HG03457 (cell line): Measurements from ENCODE around the gene MAP7D3.

Experiments used
- ATAC-seq: cut with Tn5 transposase; IDR thresholded peaks from one replicate; pipeline ENCODE4 v1.9.1; 2021; ENCODE audit warnings: moderate number of reproducible peaks; ENCODE audit not compliant: unreplicated experiment

Gene MAP7D3

GRCh38 chrX:136209016-136209738 is 42.0 kb downstream of the MAP7D3 start:
- no peak for ATAC-seq

DNA sequence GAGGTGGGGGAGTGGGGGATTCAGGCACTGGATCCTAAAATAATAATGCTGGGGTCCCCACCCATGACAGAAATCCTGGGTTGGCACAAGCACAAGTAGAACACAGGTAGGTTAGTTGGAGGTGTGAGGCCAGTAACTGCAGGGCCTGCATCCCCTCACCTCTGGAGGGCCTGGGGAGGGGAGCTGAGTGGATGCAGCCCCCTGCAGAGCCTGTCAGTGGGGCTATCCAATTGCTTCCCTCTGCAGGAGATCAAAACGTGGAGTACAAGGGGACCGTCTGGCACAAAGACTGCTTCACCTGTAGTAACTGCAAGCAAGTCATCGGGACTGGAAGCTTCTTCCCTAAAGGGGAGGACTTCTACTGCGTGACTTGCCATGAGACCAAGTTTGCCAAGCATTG is 43.7 kb downstream of the MAP7D3 start:
- ATAC-seq = no peak

GRCh38 chrX:136206916-136207315 is 44.3 kb downstream of the MAP7D3 start:
- no peak for ATAC-seq

DNA sequence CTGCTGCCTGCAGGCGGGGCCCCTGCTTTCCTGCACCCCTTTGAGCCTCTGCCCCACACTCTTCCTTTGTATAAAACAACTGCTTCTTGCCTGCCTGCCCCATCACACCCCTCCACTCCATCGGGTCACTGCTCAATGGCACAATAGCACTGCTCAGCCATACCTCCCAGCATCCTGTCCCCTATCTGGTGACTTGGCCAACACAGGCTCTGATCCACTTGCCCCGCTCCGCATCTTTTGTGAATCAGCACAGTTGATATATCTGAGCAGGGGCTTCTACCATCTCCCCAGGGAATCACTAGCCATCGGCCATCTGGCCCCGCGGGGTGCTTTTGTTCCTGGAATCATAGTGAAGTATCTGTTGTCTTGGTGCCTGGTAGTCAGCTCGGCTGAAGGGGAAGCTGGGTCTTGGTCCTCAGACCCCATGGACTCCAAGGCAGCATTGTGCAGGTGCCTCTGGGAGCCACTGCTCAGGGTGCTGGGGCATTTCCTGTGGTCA is 45.3 kb downstream of the MAP7D3 start:
- no peak for ATAC-seq

DNA sequence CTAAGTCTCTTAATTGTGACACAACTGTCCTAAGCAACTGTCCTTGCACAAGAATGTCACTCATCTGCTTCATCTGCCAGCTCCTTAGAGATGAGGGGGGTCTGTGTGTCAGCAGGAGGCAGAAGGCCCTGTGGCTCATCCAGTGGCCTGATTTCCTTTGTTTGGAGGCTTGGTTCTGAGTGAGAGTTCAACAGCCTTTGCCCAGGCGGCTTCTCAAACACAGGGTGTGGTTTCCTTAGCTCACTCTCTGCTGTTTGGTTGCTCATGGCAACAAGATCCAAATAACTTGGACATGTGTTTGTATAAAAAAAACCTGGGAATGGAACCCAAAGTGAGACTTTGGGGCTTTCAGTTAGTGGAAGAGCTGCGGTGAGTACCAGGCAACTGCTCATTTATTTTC is 46.6 kb downstream of the MAP7D3 start:
- no peak for ATAC-seq

DNA sequence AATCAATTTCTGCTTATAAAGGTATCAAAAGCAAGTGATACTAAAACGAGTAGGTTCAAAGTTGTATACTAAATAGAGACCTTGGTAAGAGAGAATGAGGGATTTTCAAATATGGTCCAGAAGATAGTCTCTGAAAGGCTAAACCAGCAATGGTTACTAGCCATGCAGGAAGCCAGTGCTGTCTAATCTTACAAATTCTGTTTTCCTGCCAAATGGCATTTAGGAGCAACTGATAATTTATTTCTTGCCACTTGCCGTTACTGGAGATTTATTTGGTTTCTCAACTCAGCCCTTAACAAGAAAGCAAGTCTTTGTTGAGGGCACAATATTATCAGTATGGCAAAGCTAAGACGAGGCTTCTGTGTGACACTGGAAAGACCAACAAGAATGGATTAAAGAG is 47.2 kb downstream of the MAP7D3 start:
- no peak for ATAC-seq

GRCh38 chrX:136203438-136203837 is 47.8 kb downstream of the MAP7D3 start:
- ATAC-seq = no peak

GRCh38 chrX:136202889-136203288 is 48.3 kb downstream of the MAP7D3 start:
- no peak for ATAC-seq

- ATAC-seq = no peak
Measured at GRCh38 chrX:136201601-136202000, 49.6 kb downstream of the MAP7D3 start.

DNA sequence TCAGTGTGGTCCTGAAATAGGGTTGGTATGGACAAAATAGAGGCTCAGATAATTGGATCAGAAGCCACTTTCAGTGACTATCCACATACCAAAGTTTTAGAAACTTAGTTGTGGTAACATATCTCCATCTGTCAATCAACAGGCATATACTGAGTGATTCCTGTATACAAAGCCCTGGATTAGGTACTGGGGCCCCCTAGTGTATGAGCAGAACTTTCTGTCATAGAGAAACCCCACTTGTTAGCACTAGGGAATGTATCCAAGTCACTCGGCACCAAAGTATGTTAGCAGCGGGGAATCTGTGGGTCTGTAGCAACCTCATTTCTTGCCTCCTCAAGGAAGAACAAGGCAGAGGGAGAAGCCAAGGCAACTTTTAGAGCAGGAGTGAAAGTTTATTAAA is 50.7 kb downstream of the MAP7D3 start:
- no peak for ATAC-seq

DNA sequence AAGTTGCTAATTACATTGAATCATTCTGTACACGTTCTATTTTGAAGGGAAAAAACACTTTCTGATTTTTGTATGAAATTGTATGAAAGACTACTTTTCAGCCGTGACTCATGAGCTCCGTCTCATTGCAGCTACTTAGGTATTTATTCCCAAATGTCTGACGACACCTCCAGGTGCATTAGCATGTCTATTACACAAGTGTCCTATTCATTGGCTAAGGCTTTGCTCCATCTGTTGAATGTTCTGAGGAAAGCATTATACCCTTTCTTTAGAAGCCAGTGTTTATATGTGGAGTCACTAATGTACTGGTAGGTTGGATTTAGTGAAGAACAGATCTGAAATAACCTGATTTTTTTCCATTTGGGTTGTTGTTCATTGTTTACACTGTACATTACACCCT is 51.8 kb downstream of the MAP7D3 start:
- ATAC-seq = no peak

- no peak for ATAC-seq
Measured at GRCh38 chrX:136198678-136199243, 52.4 kb downstream of the MAP7D3 start.

GRCh38 chrX:136198010-136198409 is 53.2 kb downstream of the MAP7D3 start:
- ATAC-seq = no peak

- ATAC-seq = no peak
Measured at GRCh38 chrX:136196691-136197155, 54.5 kb downstream of the MAP7D3 start.

DNA sequence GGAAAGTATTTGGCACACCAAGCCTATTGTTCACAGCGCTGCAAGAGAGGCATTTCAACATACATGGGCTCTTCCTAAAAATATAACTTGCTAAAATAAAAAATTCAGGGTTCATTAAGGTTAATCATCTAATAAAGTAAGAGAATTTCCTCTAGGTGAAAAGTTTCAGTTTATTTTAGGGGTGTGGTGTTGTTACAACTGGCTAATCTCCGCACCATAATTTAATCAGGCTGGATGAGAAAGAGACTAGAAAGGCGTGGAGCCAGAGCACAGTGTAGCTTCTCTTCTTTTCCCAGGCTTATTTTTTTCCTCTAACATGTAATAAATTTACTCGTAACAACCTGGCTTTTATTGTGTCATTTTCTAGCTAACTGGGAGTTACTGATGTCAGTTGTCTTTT is 56.0 kb downstream of the MAP7D3 start:
- no peak for ATAC-seq

GRCh38 chrX:136194536-136194935 is 56.7 kb downstream of the MAP7D3 start:
- no peak for ATAC-seq

GRCh38 chrX:136193771-136194170 is 57.4 kb downstream of the MAP7D3 start:
- no peak for ATAC-seq

GRCh38 chrX:136192839-136193414 is 58.3 kb downstream of the MAP7D3 start:
- no peak for ATAC-seq

GRCh38 chrX:136192135-136192534 is 59.1 kb downstream of the MAP7D3 start:
- ATAC-seq = no peak

DNA sequence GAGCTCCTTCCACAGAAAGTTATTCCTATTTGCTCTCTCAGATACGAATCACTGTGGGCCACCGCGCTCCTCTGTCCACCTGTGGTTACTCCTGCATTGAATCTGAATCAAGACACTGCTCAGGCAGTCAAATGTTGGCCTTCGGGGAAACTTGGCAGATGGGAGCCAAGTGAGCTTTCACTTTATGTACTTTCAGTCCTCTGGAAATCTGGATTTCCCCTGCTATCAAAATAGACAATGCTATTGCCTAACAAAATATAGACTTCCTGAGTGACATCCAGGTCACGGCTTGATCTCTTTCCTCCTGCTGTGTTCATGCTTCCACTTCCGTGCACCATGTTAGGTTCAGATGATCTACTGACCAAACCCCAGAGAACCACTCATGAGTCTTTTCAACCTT is 60.0 kb downstream of the MAP7D3 start:
- no peak for ATAC-seq

GRCh38 chrX:136190038-136190713 is 61.0 kb downstream of the MAP7D3 start:
- no peak for ATAC-seq

- no peak for ATAC-seq
Measured at GRCh38 chrX:136189222-136189621, 62.0 kb downstream of the MAP7D3 start.
